T47D (cell line): ENCODE data around the gene SPATS2L.

Experiments used
- DNase-seq, 2 experiments: peaks; one replicate each; pipeline versions ENCODE4 v3.0.0 to v3.0.0-alpha.2; 2011 to 2012; ENCODE audit warnings: low read depth in 1 of 2, low spot score in 1 of 2
- JUND ChIP-seq: IDR thresholded peaks from 2 replicates; pipeline ENCODE4 v1.6.1; 2012; ENCODE audit warnings: low read depth
- in situ Hi-C: cut with HindIII; loops from 2 replicates; pipeline ENCODE4 v1.10.0; 2016; ENCODE audit warnings: low sequenced_read_pairs, low pct_unique_long_range_greater_than_20kb

The SPATS2L gene

DNA sequence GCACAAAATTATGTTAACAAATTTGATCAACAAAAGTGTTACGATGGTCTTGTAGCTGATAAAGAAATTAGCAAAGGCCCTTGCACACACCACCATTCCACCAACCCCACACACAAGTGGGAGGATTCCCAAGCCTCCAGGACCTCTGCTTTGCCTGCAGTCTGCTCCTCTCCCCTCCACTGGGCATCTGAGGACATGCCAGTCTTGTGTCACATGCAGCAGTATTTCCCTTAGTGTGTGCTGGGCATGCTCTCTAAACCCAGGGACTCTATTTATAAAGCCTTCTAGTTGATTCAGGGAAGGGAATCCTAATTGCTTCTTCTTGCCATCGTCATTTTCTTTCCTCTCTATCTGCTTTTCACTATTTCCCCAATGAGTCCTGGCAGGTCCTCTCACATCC is 150.1 kb downstream of the SPATS2L start:
- in situ Hi-C loops: no loop called here
- DNase-seq: no peak
- no peak for TF ChIP-seq JUND

DNA sequence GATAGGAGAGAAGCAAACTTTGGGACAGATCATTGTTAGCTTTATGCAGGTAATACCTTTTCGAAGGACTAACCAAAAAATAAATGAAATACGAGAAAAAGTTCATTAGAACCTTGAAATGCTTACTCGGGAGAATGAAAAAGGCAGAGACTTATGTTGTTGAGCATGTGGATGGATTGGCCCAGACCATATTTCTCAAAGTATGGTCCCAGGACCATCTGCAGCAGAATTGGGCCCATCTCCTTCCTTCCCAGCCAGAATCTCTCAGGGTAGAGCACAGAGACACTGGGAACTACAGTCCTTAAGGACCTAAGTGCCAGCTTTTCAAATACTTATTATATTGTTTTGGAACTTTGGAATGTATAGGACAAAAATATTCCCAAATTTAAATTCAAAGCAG is 152.6 kb downstream of the SPATS2L start:
- no peak for DNase-seq
- in situ Hi-C loops: no loop called here
- TF ChIP-seq JUND: no peak

DNA sequence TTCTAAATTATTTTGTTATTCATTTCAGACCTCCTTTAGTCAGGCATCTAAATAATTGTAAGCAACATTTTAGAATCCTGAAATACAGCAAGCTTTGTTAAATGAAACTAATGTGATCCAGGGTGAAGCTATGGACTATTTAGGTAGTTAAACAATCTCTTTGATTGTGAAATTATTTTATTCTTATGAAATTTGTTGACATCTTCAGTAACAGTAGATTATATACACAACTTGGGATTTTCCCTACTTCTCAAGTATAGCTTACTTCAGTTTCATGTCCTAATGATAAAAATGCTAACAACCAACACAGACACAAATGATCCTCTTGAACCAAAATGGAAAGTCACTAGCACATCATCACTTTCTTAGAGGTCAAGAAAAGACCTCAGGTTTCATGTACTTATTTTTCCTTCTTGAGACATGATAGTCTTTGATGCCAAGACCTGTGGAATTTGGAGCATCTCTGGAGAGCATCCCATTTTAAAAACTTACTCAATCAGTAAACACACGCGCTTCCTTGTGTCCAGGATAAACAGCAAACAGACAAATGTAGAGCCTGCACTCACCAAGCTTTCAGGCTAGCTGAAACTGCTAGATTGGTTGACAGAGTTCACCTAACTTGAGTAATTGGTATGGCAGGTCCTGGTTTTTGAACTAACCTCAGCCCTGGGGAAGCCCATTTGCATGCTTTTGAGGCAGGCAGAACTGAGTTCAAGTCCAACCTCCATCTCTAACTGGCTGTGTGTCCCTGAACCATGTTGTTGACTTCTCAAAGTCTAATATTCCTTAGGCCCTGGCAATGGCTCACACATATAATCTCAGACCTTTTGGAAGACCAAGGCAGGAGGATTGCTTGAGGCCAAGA is 155.6 kb downstream of the SPATS2L start:
- no peak for TF ChIP-seq JUND
- in situ Hi-C loops: no loop called here
- no peak for DNase-seq

DNA sequence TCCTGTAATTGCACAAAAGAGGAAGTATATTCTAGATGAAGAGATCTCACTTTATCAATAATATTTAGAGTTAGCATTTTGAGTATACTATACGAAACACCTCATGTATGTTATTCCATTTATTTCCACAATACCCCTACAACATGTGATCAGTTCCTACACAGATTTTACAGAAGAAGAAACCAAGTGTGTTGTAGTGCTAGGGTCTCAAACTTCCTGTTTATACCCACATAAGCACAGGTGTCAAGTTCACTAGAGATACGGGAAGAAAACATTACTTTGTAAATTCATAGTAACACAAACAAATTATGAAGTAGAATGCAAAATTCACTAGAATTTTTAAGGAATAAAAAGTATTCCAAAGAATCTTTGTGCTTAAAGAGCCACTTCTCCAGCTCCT is 157.0 kb downstream of the SPATS2L start:
- no peak for DNase-seq
- in situ Hi-C loops: no loop called here
- TF ChIP-seq JUND: no peak

DNA sequence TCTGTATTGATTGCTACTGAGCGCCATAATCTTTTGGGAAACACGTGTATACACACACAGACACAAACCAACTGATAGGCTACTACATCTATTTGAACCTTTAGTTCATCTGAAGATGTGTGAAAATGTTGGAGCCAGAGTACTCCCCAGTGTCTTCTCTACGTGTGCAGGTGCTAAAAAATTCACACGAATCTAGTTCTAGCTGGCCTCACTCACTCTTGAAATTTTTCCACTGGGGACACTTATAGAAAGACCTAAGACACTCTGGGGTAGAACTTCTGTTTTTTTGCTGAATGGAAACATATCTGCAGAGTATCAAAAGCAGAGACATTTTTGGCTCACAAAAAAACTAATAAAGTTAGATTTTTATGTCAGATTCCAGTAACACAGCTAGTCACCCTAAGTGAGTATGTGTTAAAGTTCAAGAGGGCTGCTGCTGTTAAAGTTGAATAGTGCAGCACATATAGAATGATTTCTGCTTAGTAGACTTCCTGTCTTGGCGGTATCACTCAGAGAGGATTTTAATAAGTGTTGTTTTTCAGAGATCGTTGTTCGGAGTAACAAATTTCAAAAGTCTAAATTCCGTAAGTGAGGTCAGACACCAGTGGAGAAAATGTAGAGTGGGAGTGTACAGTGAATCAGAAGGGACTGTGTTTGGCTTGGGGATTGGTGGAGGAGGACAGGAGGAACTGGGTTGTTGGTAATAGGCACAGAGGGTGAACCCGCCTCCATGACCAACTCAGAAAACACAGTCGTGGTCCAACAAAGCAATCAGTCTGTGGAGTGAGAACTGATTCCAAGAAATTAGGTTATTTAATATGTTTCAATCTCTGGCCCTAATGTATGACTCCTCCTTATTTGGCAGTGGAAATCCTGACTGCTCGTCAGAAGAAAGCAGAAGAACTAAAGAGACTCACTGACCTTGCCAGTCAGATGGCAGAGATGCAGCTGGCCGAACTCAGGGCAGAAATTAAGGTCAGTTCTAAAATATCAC is 160.2 kb downstream of the SPATS2L start:
- TF ChIP-seq JUND: no peak
- DNase-seq: no peak
- in situ Hi-C loops: no loop called here

DNA sequence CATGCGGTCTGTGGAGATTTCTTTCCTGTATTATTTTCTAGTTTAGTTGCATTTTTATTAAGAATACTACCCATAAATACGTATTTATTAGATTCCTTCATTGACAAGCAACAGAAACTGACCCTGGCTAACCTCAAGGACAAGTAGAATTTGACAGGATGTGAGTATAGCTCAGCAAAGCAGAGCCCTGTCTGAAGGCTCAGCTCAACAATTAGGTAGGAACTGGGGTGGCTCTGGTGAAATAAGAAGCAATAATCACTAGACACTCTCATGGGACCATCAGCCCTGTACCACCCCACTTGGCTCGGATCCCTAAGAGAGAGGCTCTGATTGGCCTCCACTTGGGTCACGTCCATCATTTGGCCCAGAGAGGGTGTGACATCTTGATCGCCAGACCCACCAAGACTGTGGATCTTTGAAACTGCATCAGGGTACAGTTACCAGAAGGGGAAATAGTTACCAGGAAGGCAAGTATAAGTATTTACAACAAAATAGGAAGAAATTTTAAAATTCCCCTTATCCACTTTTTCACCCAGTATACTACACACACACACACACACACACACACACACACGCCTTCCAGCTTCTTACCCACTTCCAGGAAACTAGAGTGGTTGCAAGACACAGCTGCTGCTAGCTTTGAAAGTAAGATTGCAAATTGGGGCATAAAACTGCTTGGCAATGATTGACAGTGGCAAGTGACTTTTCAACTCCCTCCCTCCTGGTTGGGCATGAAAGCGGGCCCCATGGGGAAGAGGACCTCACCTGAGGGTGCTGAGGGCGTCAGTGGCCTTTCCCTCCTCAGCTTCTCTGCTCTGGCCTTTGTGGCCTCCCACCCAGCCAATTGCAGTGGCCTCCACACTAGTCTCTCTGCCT is 161.6 kb downstream of the SPATS2L start:
- in situ Hi-C loops: no loop called here
- no peak for TF ChIP-seq JUND
- DNase-seq: no peak

DNA sequence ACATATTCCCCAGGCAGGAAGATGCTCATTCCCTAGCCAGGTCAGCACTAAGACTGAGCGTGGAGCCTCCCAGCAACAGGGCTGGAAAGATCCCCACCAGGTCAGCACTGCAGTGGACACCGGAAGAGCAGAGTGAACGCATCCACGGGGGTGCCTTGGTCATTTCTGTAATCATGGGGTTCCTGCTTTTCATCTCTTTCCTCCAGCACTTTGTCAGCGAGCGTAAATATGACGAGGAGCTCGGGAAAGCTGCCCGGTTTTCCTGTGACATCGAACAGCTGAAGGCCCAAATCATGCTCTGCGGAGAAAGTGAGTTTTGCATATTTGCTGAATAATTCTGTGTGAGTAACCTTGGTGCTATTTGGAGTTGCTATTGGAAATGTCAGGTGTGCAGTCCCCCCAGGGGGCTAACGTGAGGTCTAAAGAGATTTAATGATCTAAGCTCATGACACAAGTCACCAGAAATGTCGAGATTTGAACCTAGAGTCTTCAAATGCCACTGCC is 163.3 kb downstream of the SPATS2L start:
- no peak for DNase-seq
- in situ Hi-C loops: no loop called here

DNA sequence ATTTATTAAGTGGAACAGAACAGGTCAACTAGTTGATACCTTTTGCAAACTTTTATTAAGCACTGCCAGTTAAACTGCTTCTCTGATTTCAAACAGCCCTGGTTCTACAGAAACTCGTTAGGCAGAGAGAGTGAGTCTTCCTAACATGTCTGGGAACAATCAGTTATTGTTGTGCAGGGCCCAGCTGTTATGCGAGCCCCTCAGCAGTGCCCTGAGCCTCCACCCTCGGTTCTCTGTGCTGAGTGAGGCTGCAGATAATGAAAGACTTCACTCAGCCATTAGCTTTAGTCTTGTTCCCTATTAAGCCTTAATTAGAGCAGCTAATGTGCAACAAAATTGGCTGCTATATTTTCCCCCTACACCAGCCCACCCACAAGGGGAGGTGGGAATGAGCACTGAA is 163.7 kb downstream of the SPATS2L start:
- in situ Hi-C loops: no loop called here
- DNase-seq: no peak
- TF ChIP-seq JUND: no peak

More for the DNA sequence above, 163.3 kb downstream of the SPATS2L start:
- no peak for TF ChIP-seq JUND

DNA sequence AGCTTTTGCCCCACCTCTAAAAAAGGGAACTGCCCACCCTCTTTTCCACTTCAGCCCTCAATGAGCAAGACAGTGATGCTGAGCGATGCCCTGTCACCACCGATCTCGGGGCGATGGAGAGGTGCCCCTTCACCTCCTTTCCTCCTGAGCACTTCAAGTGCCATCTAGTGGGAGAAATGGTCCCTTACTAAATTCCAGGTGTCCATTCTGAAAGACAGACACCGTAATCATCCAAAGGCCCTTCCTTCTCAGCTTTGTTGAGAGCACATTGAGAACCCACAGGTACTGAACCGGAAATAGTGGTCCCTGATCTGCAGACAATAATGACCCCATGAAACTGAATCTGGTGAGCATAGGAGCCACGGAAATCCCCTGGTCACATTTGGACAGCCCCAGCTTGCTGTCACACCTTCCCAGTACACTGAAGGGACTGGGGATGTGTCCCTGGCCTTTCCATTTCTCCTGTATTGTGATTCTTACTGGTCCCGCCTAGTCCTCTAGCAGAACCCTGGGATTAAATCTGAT is 164.9 kb downstream of the SPATS2L start:
- TF ChIP-seq JUND: no peak
- in situ Hi-C loops: no loop called here
- peak; percentile 38 to 60 for DNase-seq

DNA sequence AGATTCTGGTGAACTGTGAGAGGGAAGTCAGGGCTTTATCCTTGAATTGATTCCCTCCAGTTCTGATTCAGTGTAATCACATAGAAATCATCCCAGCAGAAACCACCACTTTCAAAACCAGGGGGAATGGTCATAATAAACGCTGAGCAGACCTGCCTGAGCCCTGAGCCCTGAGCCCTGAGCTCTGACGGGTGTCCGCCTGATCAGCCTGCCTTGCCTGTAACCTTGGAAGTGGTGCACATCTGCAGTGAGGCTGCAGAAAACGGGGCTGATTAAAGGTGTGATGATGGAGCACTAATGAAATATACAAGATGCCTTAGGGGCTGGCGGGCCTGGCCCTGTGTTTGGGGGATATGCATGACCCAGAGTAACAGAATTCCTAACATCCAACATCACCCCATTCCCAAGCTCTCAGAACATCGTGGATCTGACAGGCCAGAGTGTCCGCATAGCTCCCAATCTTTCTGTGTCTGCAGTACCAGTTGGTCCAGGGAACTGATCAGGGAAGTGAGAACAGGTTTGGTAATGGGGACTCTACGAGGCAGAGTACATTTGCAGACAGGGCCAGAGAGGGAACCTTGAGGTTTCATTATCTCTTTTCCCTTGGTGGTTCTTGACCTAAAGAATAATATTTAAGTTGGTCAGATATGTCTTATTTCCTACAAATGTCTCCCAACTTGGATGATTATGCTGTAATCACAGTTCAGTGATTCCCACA is 165.6 kb downstream of the SPATS2L start:
- no peak for DNase-seq
- in situ Hi-C loops: no loop called here
- no peak for TF ChIP-seq JUND

DNA sequence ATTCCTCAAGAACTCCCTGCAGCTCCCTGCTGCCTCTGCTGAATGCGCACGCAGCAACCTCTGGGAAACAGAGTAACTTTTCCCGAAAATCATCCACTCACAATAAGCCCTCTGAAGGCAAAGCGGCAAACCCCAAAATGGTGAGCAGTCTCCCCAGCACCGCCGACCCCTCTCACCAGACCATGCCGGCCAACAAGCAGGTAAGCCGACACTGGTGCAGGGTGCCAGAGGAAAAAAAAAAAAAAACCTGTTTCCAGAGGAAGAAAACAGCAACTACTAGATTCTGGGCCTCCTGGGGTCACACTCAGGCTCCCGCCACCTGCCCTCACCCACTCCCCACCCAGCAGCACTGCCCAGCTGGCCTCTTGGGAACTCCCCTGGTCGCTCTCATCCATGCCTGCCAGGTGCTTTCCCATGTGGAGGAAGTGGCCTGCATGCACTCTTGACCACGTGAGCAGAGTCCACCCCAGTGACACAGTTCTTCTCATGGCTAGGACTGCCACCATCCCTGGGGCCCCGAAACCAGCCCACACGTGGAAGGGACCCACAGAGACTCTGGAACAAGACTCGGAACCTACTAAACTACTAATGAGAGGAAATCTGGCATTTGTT is 166.5 kb downstream of the SPATS2L start:
- TF ChIP-seq JUND: no peak
- DNase-seq: no peak
- in situ Hi-C loops: no loop called here
